ENCODE data around the gene ZMAT2.
"Not testable (repeated sequence)": the region's sequence is repeated elsewhere in the genome, so short reads cannot be mapped to it uniquely, and the experiment has no call there.

Gene ZMAT2, protein sequence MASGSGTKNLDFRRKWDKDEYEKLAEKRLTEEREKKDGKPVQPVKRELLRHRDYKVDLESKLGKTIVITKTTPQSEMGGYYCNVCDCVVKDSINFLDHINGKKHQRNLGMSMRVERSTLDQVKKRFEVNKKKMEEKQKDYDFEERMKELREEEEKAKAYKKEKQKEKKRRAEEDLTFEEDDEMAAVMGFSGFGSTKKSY

DNA sequence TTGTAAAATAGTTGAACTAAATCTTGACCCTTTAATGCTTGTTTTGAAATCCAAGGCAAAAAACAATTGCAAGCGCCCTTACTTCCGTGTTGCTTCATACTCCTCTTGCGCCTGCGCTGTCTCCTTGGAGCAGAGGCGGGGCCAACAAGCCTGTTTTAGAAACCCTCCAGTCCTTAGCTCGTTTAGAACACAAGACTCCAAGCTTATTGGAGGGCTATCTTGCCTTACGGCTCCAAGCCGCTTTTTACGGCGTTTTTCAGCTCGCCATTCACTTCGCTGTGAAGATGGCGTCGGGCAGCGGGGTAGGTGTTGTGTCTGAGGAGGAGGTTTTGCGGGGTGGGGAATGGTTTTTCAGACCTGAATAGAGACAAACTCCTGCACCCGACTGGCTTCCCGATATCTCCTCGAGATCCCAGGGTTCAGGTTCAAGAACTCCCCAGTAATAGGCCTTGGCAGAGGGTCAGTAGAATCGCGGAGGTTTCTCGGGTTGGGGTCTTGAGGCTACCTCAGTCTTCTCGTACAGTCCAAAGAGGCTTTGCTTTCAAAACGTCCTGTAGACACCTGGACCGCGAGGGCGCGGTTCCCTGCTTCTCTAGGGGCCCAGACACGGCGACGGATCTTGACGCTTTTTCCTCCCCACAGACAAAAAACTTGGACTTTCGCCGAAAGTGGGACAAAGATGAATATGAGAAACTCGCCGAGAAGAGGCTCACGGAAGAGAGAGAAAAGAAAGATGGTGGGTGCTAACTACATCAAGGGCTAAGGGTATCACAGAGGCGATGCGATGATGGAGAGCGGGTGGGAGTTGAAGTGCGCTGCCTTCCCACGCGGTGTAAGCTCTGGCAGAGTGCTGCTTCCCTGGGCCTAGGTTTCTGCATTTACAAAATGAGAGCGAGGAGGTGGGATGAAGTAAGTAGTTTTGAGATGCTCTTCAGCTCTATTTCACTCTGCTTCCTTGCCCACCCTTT lies at the start of gene ZMAT2:
TSS of gene ZMAT2 (plus strand) at position 271 of the 968 bp plus-strand sequence. CDS start at position 285, 14 bp downstream.
- peak; percentile 81 for DNase-seq

DNA sequence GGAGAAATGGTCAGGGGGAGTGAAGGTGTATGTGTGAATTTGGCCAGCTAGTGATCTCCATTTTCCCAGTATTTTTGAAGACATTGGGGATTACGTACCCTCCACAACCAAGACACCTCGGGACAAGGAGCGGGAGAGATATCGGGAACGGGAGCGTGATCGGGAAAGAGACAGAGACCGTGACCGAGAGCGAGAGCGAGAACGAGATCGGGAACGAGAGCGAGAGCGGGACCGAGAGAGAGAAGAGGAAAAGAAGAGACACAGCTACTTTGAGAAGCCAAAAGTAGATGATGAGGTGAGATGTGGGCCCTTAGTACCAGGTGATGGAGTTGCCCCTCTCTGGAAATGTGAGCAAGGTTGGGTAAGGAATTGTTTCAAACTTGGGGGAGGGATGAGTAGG lies 41.4 kb upstream of the ZMAT2 start:
- DNase-seq = no peak

DNA sequence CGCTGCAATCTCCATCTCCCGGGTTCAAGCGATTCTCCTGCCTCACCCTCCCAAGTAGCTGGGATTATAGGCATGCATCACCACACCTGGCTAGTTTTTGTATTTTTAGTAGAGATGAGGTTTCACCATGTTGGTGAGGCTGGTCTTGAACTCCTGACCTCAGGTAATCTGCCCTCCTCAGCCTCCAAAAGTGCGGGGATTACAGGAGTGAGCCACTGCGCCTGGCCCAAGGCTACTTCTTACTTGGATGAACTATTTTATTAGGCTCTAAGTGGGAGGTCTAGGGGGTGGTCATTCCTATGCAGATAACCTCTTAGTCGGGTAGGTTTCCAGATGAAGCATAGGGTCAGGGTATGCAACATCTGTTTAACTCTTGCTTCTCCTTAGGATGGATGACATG lies 39.9 kb upstream of the ZMAT2 start:
- not testable (repeated sequence) for DNase-seq

DNA sequence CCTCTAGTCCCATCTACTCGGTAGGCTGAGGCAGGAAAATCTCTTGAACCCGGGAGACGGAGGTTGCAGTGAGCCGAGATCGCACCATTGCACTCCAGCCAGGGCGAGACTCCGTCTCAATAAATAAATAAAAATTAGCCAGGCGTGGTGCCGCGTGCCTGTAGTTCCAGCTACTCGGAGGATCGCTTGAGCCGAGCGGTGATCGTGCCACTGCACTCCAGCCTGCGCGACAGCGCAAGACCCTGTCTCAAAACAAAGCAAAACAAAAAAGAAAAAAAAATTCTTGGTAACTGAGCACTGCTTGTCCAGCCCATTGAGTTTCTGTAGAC lies 36.3 kb upstream of the ZMAT2 start:
- DNase-seq = no peak

DNA sequence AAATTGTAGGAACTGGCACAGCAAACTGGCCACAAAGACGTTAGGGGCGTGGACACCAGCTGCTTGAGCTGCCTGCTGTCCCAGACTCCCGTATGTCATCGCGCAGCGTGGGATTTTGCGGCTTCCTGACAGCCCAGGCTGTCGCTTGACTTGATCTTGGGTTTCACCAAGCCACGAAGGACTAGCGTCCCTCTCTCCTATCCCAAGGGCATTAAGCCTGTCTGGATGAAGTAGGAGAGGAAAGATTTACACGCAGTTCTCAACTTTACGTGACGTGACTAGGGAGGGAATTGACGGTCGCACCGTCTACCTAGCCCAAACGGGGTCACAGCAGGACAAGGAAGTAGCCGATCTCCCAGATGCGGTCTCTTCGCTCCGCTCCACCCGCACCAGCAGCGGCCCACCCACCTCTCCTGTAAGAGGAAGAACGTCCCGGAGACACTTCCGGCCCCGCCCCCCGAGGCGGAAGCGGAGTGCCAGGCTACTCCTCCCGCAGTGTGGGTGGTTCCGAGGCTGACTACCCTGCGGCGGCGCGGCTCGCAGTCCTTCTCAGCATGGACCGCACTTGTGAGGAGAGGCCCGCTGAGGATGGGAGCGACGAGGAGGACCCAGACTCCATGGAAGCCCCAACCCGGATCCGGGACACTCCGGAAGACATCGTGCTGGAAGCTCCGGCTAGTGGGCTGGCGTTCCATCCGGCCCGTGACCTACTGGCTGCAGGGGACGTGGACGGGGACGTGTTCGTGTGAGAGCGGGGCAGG lies 35.7 kb upstream of the ZMAT2 start, which contains the start of gene WDR55:
TSS of gene WDR55 (plus strand) at position 546 of the 761 bp plus-strand sequence. CDS start at position 555, 9 bp downstream.
- peak; percentile 31 for DNase-seq

DNA sequence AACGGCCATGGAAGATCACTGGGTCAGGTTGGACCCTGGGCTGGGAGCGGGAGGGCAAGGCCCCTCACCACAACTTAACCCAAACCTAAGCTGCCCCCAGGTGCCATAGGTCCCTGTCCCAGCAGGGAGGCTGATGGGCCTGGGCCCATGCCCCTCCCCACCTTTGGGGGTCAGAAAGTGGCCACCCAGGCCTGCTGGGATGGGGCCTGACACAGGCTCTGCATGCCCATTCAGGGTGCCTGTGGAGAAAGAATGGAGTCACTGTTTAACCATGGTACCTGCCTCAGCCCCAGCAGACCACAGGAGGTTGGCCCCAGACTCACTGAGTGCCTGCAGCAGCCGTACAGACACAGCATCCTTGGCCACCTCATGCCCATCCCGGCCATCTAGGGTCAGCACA lies 29.2 kb upstream of the ZMAT2 start:
- DNase-seq = not testable (repeated sequence)

DNA sequence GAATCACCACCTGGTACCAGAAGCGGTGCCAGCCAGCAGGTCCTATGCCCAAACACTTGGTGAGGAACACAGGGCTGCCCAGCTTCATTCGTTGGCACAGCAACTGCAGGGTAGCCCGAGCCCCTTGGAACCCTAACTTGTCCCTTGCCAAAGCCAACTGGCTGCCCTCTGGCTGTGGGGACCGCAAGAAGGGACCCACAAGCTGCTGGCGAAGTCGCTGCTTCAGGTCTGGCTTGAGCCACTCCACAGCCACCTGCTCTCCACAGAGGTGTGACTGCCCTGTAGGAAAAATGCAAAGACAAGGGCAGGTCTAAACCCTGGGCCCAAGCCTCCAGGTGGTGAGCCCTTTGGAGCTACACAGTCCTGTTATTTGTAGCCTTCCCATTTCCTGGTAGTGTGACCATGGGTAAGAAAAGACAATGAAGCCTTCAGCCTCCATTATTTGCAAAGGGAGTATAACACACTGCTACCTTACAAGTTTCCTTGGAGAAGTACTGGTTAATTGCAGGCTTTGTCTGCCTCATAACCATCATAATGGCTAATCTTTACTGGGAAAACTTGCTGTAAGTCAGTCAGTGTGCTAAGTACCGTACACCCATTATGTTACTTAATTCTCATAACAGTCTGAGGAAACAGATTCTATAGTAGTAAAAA lies 28.6 kb upstream of the ZMAT2 start:
- no peak for DNase-seq

DNA sequence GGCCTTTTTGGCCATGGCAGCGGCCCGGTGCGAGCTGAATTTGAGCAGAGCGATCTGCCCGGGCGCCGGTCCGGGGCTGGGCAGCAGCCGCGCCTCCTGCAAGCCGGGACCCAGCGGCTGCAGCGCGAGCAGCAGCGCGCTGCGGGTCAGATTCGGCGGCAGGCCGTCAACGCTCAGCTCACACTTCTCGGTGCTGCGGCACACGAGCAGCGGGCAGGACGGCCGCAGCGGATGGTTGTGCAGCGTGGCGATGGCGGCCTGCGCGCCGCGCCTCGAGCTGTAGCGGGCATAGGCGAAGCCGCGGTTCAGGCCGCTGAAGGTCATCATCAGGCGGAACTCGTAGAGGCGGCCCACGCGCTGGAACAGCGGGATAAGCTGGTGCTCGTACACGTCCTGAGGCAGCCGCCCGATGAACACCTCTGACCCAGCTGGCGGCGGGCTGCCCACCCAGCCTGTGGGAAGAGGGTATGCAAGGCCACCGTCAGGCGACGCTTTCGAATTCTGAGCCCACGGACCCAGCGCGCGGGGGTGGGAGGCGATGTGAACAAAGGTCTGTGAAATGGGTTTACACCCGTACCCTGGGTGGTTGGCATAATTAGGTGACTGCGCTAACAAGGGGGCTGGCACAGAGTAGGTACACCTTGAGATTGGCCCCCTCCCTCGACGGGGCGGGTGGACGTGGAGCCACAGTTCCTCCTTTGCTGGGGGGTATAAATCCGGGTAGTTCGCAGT lies 27.6 kb upstream of the ZMAT2 start:
- DNase-seq = no peak

DNA sequence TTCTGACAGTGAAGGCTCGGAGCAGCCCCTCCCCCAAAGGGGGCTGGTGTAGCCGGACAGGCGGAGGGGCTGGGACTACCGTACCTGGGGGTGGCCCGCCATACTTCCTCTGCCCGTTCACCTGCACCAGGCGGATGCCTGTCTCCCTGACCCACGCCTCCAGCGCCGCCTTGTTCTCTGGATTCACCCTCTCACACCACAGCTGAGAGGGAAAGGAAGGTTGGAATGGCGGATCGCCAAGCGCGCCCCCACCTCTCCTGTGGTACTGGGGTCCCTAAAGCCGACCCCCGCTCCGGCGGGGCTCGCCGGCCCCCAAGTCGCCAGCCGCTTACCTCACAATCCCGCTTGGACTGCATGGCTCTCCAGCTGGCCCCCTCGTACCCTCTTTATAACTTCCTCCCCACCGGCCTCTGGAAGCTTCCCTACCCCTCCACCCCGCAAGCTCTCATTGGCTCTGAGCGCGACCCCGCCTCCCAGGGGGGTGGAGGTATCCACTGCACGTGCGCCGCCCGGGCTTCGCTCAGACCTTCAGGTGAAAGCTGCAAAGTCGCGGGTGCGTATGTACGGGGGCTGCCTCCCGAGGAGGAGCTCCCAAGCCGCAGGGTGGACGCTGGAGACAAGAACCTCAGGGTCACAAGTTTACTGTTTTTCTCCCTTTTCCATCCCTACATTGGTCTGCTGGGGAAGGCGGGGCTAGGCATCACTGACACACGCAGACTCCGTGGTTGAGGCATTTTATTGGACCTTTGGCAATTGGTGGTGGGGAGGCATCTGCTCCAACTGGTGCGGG lies 26.9 kb upstream of the ZMAT2 start, which contains the start of gene DND1:
TSS of gene DND1 (minus strand) at position 390 of the 790 bp plus-strand sequence. CDS start at position 356, 34 bp downstream.
- no peak for DNase-seq

DNA sequence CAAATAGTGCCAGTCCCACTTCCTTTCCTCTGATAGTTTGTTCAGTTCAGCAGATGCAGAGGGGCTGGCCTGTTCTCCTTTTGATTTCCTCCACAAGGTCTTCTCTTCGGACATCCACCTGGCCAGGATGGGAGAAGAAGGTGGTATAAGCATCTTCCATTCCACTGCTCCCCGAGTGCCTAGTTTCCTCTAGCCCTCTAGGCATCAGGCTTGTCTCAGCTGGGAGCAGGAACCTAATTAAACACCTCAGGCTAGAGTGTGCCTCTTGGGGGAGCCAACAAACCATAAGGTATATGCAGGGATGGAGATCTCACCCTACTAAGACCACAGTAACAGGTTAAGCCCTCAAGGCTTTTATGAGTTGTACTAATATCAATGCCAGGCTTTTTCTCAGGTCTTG lies 26.0 kb upstream of the ZMAT2 start:
- DNase-seq = no peak

DNA sequence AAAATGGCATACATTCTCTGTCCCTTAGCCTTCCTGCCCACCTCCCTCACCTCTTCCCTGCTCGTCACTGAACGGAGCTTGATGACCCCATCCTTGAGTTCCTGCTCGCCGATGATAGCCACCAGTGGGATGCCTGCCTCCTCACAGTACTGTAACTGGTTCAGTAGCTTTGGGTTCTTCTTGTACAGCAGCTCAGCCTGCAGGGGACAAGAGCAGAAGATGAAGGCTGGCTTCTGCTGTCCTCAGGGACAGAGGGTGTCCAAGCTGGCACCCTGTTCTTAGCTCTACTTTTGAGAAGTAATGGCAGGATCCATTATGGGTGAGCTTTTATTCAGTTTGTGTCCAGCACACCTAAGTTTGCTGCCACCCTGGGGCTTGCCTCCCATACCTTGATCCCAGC lies 25.6 kb upstream of the ZMAT2 start:
- DNase-seq = no peak

DNA sequence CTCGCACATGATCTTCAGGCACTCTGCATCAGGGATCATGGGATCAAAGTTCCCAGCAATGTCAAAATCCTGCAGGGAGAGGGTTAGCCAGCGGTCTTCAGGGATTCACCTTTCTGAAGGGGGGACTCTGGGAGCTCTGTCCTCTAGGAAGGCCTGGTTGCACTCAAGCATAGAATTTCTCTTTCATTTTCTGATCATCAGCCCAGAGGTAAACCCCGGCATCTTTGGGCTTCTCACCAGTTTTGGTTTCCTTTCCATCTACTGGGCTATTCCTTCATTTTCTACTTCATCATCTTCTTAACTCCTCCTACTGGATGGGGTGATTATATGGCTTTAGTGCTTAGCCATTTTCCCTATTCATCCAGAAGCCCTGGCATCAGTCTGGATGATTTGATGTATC lies 22.3 kb upstream of the ZMAT2 start:
- DNase-seq = no peak

DNA sequence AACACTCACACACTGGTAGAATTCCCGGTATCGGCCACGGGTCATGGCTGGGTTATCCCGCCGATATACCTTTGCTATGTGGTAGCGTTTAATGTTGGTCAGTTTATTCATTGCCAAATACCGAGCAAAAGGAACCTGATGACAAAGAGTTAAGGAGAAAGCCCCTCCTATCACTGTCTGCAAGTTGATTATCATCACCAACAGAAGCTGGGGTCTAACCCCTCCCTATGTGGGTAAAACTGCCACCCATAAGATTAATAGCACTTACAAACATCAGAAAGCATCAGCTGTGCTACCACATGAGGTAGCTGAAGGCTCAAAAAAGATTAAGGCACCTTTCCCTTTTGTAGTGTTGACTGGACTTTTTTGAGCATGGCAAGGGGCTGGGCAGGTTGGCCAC lies 21.3 kb upstream of the ZMAT2 start:
- no peak for DNase-seq

DNA sequence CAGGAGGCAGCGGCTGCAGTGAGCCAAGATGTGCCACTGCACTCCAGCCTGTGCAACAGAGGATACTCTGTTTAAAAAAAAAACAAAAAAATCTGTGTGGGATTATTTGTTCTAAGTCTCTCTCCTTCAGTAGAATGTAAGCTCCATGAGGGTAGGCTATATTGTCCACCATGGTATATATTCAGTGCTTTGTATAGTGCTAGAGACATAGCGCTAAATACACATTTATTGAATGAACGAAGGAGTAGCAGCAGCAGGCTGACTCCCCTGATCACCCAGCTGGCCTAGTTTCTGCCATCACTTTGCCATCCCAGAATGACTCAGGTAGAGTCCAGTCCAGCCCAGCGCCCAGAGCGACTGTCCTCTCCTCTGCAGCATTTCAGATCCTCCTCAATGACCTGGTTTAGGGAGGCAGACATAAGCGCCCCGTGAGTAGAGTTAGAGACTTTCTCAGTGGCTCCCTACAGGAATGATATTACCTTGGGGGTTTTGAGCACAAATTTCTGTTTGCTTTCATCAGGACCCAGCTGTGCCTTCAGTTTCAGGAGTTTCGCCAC lies 9.8 kb upstream of the ZMAT2 start:
- no peak for DNase-seq

DNA sequence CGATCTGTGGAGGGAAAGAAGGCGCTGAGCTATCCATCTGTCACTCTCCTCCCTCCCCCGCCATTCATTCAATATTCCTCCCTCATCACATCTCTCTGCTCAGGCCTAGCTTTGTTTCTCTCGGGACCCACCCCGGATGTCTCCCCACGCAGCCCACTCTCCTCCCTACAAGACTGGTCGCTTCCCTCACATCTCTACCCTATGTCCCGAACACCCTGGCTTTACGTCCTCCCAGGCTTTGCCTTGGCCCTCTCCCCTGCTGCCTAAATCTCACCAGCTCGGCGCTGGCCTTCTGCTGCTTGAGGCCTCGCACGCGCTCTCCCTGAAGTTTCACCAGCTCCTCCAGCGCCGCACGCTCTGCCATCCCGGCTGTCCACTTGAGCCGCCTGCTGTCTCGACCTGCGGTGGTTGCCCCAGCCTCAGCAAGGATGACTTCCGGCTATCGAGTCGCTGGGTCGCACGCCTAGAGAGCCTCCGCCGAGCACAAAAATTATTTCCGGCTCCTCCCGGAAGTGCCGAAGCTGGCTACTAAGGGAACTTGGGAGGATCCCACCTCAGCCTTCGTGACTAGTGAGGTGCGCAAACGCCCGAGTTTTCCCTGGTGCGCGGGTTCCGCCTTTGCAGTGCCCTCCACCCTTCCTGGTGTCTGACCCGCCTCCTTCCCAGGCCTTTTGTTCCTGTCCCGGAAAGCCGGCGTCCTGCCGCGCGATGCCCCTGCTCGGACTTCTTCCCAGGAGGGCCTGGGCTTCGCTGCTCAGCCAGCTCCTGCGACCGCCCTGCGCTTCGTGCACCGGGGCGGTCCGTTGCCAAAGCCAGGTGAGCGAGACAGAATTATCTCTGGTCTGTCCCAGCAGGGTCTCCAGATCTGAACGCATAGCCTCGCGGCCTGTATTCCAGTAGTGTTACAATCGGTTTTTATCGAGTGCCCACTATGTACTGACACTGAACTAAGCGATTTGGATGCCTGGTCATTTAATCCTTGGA lies 9.0 kb upstream of the ZMAT2 start, which contains the start of the genes HARS1 and HARS2:
TSS of gene HARS1 (minus strand) at position 430 of the 984 bp plus-strand sequence. CDS start at position 364, 66 bp downstream.
TSS of gene HARS2 (plus strand) at position 515 of the 984 bp plus-strand sequence. CDS start at position 709, 194 bp downstream.
- peak; percentile 65 for DNase-seq

DNA sequence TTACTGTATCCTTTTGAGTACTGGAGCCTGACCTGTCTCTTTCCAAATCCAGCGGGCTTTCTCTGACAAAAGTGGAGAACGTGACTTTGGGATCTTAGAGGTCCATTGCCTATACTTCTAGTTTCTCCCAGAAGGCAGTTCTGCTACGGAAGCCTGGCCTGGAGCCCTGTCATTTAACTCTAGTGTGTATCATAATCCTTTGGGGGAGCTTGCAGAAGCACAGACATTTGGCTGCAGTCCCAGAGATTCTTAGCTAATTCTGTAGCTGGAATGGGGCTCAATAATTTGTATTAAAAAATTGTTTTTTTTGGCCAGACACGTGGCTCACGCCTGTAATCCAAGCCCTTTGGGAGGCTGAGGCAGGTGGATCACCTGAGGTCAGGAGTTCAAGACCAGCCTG lies 6.0 kb upstream of the ZMAT2 start:
- DNase-seq = no peak

DNA sequence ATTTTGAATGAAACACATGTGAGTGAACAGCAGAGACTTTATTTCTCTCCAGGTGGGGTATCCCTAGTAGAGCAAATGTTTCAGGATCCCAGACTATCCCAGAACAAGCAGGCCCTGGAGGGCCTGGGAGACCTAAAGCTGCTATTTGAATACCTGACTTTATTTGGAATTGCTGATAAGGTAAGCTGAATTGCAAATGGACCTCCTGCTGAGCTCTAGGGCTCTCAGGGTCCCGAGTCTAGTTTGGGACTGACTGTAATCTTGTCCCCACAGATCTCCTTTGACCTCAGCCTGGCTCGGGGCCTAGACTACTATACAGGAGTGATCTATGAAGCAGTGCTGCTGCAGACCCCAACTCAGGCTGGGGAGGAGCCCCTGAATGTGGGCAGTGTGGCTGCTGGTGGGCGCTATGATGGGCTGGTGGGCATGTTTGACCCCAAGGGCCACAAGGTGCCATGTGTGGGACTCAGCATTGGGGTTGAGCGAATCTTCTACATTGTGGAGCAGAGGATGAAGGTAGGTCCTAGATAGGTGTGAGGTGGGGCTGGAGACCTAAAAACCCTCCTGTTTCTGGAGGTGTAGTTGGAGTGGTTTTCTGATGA lies 3.3 kb upstream of the ZMAT2 start:
- no peak for DNase-seq

DNA sequence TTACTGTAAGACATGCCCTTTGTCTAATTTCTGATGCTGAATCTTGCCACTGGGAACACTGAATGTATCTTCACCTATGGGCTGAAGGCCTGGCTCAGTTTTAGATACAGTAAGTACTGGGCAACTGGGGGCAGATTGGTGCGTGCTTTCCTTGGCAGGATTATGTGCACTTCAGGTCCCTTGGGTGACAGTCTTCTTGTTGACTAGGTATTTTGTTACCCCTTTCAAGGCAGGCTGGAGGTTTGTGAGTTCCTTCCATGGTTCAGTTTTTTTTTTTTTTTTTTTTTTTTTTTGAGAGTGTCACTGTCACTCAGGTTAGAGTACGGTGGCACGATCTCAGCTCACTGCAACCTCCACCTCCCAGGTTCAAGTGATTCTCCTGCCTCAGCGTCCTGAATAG lies 7.6 kb downstream of the ZMAT2 start:
- DNase-seq = no peak

DNA sequence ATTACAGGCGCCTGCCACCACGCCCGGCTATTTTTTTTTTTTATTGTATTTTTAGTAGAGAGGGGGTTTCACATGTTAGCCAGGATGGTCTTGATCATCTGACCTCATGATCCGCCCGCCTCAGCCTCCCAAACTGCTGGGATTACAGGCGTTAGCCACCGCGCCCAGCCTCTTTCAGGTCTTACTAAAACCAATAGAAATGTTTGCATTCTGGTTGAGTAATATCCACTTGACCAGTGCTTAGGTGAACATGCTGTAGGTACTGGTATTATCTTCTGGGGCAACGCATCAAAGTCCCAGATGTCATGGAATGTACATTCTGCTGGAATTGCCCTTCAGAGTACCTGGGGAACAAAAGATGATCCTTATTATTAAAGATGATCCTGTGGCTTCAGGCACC lies 8.5 kb downstream of the ZMAT2 start:
- not testable (repeated sequence) for DNase-seq
